Measurements from ENCODE around the gene RANBP17. TPM values are rescaled to one million over a fixed set of nuclear protein-coding genes. Genes with fewer than 3 reads are reported as not detected.

RANBP17 gene
- polyA plus RNA-seq, 1 of the 3 experiments (the other 2 are of a cell fraction) = 6.0 TPM

DNA sequence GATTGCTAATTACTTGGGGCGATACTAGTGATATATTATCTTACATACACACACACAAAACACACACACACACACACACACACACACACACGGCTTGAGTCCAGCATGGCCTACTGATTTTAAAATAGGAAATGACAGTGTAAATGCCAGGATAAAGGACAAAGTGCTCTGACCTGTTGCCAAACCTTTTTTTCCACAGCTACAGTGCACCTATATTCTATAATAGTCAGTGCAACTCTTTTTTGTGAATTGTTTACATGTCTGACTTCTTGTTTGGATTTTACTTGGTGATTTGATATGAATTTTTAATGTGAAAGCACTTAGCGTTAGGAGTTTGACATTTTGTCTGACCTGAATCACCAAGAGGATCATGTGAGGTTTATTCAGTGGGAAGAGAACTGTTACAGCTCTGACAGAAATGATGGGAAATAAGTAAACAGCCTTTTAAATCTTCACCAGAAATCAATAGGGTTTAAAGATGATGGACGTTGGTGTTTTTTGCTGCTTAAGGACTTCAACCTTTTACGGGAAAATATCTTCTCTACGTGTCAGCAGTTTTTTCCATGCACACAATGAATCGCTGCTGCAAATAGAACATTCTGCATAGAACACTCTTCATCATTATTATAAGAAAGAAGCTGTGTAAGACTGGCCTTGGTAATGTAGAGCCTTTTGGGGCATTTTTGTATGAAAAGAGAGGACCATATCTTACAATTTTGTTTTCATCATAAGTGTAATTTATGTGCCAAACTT is 218.5 kb downstream of the RANBP17 start:
- Histone ChIP-seq H3K27ac (ENCODE audit: low read depth in 2 of 2, low read length in 1 of 2) (no peak overlapping the region), H3K4me1 (ENCODE audit: control insufficient read depth in 1 of 2, insufficient read depth in 2 of 2, low read depth in 1 of 2, low read length in 1 of 2) (no peaks in the 10 kb centered on the region), H3K9me3 (no peaks in the 10 kb centered on the region), H3F3A (replicated peaks; ENCODE audit: insufficient read depth) (peaks cover 3% of the 10 kb centered on the region), H2AFZ (ENCODE audit: low read depth) (no peak overlapping the region), H3K27me3 (ENCODE audit: insufficient read depth) (no peaks in the 10 kb centered on the region), H3K4me3 (ENCODE audit: low read depth in 2 of 2, low read length in 1 of 2) (no peak overlapping the region), H3K79me2 (ENCODE audit: insufficient read depth) (no peaks in the 10 kb centered on the region), H4K20me1 (ENCODE audit: insufficient read depth) (no peaks in the 10 kb centered on the region), H3K9me2 (0 out of 2 replicates have a peak, but pooled peaks cover 3% of the 10 kb centered on the region), H3K4me2 (no peak overlapping the region), H3K36me3 (replicated peaks in 1 of 2; ENCODE audit: control insufficient read depth in 1 of 2, insufficient read depth in 2 of 2, low read length in 1 of 2) (peaks cover 0 to 5% of the 10 kb centered on the region in 2 experiments), H3K9ac (no peak overlapping the region)
- no peak for TF ChIP-seq NFIC (IDR thresholded peaks at IDR 0.05; ENCODE audit: borderline replicate concordance)
- no peak for TF ChIP-seq SIN3A (IDR thresholded peaks at IDR 0.05; ENCODE audit: borderline replicate concordance, low read depth, low read length)
- TF ChIP-seq SMC3 (IDR thresholded peaks at IDR 0.05; ENCODE audit: low read depth, low read length) = no peak
- TF ChIP-seq RFX5 (IDR thresholded peaks at IDR 0.05; ENCODE audit: low read length) = no peak
- no peak for TF ChIP-seq FOXM1 (IDR thresholded peaks at IDR 0.05; ENCODE audit: low read depth)
- TF ChIP-seq, protein P1, sequence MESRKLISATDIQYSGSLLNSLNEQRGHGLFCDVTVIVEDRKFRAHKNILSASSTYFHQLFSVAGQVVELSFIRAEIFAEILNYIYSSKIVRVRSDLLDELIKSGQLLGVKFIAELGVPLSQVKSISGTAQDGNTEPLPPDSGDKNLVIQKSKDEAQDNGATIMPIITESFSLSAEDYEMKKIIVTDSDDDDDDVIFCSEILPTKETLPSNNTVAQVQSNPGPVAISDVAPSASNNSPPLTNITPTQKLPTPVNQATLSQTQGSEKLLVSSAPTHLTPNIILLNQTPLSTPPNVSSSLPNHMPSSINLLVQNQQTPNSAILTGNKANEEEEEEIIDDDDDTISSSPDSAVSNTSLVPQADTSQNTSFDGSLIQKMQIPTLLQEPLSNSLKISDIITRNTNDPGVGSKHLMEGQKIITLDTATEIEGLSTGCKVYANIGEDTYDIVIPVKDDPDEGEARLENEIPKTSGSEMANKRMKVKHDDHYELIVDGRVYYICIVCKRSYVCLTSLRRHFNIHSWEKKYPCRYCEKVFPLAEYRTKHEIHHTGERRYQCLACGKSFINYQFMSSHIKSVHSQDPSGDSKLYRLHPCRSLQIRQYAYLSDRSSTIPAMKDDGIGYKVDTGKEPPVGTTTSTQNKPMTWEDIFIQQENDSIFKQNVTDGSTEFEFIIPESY (IDR thresholded peaks at IDR 0.05; ENCODE audit: borderline replicate concordance, low read depth) = no peak
- no peak for TF ChIP-seq NRF1 (IDR thresholded peaks at IDR 0.05; ENCODE audit: low read depth, low read length)
- TF ChIP-seq, protein P2, sequence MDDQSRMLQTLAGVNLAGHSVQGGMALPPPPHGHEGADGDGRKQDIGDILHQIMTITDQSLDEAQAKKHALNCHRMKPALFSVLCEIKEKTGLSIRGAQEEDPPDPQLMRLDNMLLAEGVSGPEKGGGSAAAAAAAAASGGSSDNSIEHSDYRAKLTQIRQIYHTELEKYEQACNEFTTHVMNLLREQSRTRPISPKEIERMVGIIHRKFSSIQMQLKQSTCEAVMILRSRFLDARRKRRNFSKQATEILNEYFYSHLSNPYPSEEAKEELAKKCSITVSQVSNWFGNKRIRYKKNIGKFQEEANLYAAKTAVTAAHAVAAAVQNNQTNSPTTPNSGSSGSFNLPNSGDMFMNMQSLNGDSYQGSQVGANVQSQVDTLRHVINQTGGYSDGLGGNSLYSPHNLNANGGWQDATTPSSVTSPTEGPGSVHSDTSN (IDR thresholded peaks at IDR 0.05) = no peak
- no peak for TF ChIP-seq TAF1 (IDR thresholded peaks at IDR 0.05; ENCODE audit: borderline replicate concordance, low read depth, low read length)
- TF ChIP-seq MXI1 (IDR thresholded peaks at IDR 0.05; ENCODE audit: low read depth, low read length) = no peak
- TF ChIP-seq CHD2 (IDR thresholded peaks at IDR 0.05; ENCODE audit: low read length, partially characterized antibody) = no peak
- TF ChIP-seq, protein P3, sequence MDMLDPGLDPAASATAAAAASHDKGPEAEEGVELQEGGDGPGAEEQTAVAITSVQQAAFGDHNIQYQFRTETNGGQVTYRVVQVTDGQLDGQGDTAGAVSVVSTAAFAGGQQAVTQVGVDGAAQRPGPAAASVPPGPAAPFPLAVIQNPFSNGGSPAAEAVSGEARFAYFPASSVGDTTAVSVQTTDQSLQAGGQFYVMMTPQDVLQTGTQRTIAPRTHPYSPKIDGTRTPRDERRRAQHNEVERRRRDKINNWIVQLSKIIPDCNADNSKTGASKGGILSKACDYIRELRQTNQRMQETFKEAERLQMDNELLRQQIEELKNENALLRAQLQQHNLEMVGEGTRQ (IDR thresholded peaks at IDR 0.05; ENCODE audit: borderline replicate concordance, low read depth, low read length) = no peak
- TF ChIP-seq MEF2A (IDR thresholded peaks at IDR 0.05; ENCODE audit: borderline replicate concordance, low read depth) = no peak
- no peak for TF ChIP-seq RAD21 (IDR thresholded peaks at IDR 0.05; ENCODE audit: low read length)
- TF ChIP-seq, protein P4, sequence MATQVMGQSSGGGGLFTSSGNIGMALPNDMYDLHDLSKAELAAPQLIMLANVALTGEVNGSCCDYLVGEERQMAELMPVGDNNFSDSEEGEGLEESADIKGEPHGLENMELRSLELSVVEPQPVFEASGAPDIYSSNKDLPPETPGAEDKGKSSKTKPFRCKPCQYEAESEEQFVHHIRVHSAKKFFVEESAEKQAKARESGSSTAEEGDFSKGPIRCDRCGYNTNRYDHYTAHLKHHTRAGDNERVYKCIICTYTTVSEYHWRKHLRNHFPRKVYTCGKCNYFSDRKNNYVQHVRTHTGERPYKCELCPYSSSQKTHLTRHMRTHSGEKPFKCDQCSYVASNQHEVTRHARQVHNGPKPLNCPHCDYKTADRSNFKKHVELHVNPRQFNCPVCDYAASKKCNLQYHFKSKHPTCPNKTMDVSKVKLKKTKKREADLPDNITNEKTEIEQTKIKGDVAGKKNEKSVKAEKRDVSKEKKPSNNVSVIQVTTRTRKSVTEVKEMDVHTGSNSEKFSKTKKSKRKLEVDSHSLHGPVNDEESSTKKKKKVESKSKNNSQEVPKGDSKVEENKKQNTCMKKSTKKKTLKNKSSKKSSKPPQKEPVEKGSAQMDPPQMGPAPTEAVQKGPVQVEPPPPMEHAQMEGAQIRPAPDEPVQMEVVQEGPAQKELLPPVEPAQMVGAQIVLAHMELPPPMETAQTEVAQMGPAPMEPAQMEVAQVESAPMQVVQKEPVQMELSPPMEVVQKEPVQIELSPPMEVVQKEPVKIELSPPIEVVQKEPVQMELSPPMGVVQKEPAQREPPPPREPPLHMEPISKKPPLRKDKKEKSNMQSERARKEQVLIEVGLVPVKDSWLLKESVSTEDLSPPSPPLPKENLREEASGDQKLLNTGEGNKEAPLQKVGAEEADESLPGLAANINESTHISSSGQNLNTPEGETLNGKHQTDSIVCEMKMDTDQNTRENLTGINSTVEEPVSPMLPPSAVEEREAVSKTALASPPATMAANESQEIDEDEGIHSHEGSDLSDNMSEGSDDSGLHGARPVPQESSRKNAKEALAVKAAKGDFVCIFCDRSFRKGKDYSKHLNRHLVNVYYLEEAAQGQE (IDR thresholded peaks at IDR 0.05; ENCODE audit: low read depth, low read length) = no peak
- no peak for TF ChIP-seq YY1 (IDR thresholded peaks at IDR 0.05; ENCODE audit: low read depth)
- TF ChIP-seq RXRA (IDR thresholded peaks at IDR 0.05; ENCODE audit: borderline replicate concordance, low read depth) = no peak
- DNase-seq = no peak
- ChIA-PET POLR2A (no interaction called here), CTCF (no interaction called here)
- 81% methylated on average over 7 of the region's 7 CpGs for WGBS (ENCODE audit: low lambda C conversion rate)

Data from SK-N-SH (cell line).